M059J (cell line): ENCODE results near the gene RNASEL. TPM values are rescaled to one million over a fixed set of nuclear protein-coding genes. Genes with fewer than 3 reads are reported as not detected.
A peak's percentile ranks its signal among the peaks of the same experiment; 100 is the strongest.
"Not testable (repeated sequence)": the region's sequence is repeated elsewhere in the genome, so short reads cannot be mapped to it uniquely, and the experiment has no call there.

Source experiments
- DNase-seq: peaks from one replicate; pipeline ENCODE4 v3.0.0-alpha.2; 2012; ENCODE audit warnings: low read depth
- total RNA-seq: library from RNA; depleted of rRNA; stranded (reverse); fragments of >200 nt; shearing (Covaris generic); gene quantifications from 2 replicates; pipeline ENCODE4 v1.2.3, GENCODE V29; 2014; rRNA removed

The RNASEL gene
- total RNA-seq, 1 experiment from 2014 or later: 12.5 TPM

- no peak for DNase-seq
Measured at GRCh38 chr1:182564406-182565004, 24.6 kb downstream of the RNASEL start.

- DNase-seq: no peak
Measured at GRCh38 chr1:182563095-182563494, 26.0 kb downstream of the RNASEL start.

- no peak for DNase-seq
Measured at GRCh38 chr1:182561456-182561855, 27.6 kb downstream of the RNASEL start.

- no peak for DNase-seq
Measured at GRCh38 chr1:182560392-182560984, 28.6 kb downstream of the RNASEL start.

- peak; percentile 22 for DNase-seq
Measured at GRCh38 chr1:182556279-182556678, 32.8 kb downstream of the RNASEL start.

- DNase-seq: no peak
Measured at GRCh38 chr1:182555493-182555892, 33.6 kb downstream of the RNASEL start.

GRCh38 chr1:182552527-182552926, 36.5 kb downstream of the RNASEL start:
- DNase-seq: no peak

- DNase-seq: no peak
Measured at GRCh38 chr1:182549811-182550210, 39.2 kb downstream of the RNASEL start.

- no peak for DNase-seq
Measured at GRCh38 chr1:182549346-182549745, 39.7 kb downstream of the RNASEL start.

- DNase-seq: no peak
Measured at GRCh38 chr1:182533896-182534295, 55.2 kb downstream of the RNASEL start.

- not testable (repeated sequence) for DNase-seq
Measured at GRCh38 chr1:182528206-182528605, 60.9 kb downstream of the RNASEL start.

- DNase-seq: no peak
Measured at GRCh38 chr1:182527680-182528079, 61.4 kb downstream of the RNASEL start.

- no peak for DNase-seq
Measured at GRCh38 chr1:182525342-182525741, 63.7 kb downstream of the RNASEL start.

Other genes with a start within 250 kb of the RNASEL start
- gene GLUL, start 197.5 kb downstream of the RNASEL start, total RNA-seq: 336 and 390 TPM in 2 replicates
- gene TEDDM1, start 188.6 kb downstream of the RNASEL start, total RNA-seq: not detected in 2 replicates
- not detected in 2 replicates for gene RGSL1, start 139.1 kb downstream of the RNASEL start, total RNA-seq
- gene RGS16, start 15.1 kb upstream of the RNASEL start, total RNA-seq: not detected in 2 replicates
- gene RGS8, start 95.3 kb upstream of the RNASEL start, total RNA-seq: not detected in 2 replicates
- gene NPL, start 200.5 kb upstream of the RNASEL start, total RNA-seq: 0.86 and 1.1 TPM in 2 replicates